HG03045 (cell line): ENCODE measurements around the gene DOCK4.
"Not testable (repeated sequence)": the region's sequence is repeated elsewhere in the genome, so short reads cannot be mapped to it uniquely, and the experiment has no call there.

Source experiments
- ATAC-seq: cut with Tn5 transposase; IDR thresholded peaks from one replicate; pipeline ENCODE4 v1.9.1; 2021; ENCODE audit warnings: mild to moderate bottlenecking, moderate library complexity; ENCODE audit not compliant: unreplicated experiment

The DOCK4 gene

GRCh38 chr7:111918461-111918860 is 287.7 kb downstream of the DOCK4 start:
- ATAC-seq = no peak

GRCh38 chr7:111917404-111917803 is 288.8 kb downstream of the DOCK4 start:
- ATAC-seq = not testable (repeated sequence)

GRCh38 chr7:111914291-111914690 is 291.9 kb downstream of the DOCK4 start:
- ATAC-seq = no peak

- ATAC-seq = no peak
Observed at GRCh38 chr7:111911166-111911961, 294.8 kb downstream of the DOCK4 start.

DNA sequence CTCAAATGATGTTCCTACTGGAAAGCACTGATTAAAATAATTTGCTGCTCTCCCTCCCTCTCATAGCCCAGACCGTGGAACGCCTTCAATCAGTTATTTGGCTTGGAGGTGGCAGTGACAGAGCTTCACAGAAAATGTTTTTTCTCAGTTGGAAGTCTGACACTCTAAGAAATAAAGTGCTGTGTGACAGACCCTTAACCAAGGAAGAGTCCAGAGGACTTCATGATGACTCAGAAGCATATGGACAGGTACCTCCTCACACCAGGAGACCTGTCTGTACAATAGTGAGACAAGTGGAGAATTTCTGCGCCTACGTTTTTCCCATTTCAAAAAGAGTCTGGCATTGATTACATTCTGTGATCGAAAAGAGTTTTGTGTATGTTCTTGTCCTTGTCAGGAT is 295.5 kb downstream of the DOCK4 start:
- no peak for ATAC-seq

GRCh38 chr7:111908673-111909072 is 297.5 kb downstream of the DOCK4 start:
- not testable (repeated sequence) for ATAC-seq

DNA sequence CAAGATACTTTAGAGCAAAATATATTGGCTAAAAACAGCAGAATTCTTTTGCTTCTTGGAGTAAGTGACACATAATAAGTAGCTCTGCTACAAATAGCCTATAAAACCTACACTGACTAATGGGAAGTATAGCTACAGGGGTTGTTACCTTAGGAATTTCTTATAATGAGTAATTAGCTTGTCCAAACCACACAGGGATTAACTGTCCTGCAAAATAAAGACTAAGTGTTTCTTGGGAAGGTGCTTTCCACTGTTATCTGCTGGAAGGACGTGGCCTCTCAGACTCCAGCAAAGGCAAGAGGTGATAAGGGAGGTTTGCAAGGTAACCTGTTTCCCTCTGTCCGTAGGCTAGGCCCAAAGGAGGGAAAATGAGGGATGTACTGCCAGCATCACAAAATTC is 302.4 kb downstream of the DOCK4 start:
- no peak for ATAC-seq

DNA sequence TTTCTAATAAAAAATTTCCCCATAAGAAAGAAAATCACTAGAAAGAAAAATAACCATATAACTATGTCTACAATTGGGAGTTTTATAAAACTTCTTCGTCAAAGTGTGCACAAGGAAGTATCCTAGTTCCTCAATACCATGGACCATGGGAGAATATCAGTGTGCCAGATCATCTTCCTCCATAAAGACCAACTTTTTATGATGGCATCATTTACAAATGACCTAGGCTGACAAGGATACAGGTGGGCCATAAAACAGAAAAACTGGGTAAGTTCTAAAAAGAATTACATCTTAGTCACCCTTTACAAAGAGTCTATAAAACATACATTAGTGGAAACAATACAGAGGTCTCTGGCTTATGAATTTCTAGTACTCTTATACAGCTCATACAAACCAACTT is 303.2 kb downstream of the DOCK4 start:
- no peak for ATAC-seq

DNA sequence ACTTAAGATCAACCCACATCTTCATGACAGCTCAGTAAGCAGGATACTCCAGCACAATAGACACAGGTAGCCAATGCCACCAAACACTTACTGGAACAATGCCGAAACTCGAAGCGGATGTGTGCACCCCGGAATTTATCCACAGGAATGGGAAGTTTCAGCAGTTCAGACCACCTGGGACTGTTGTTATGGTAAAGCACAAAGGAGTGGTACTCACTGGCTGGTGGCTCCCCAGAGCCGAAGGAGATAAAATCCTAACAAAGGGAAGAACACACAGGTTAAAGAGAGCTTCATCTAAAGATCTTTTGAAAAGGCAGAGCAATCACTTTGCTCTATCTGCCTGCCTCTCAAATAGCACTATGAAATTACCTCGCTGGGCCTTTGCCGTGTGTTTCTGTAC is 305.9 kb downstream of the DOCK4 start:
- ATAC-seq = no peak

DNA sequence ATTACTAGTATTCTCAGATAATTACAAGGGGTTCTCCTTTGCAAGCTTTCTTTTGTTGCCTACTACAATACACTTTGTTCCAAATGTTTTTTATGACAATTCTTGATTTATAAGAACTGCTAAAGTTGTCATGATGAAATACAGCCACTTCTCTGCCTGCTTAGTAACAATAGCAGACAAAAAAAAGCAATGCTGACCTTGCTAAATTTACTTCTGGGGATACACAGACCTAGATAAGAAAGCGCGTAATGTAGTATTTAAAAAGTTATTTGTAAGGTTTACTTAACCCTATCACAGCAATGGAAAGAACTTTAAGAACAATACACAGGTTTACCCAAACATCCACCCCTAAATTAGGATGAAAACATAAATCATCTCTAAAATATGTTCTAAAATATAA is 311.1 kb downstream of the DOCK4 start:
- no peak for ATAC-seq

DNA sequence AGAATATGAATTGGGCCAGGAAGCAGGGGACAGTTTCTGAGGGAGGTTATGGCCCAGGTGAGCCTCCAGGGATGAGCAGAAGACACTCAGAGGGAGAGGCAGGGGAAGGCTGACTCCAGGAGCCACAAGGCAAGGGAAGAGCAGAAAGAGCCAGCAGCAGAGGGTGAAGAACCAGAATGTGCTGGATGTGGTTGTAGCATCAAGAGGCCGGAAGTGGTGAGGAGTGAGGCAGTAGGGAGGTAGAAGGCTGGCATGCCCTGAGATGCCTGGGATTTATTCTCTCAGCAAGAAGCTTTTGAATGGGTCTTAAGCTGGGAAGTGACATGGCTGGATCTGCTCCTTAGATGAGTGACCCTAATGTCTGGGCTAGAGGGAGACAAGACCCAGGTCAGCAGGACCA is 311.7 kb downstream of the DOCK4 start:
- no peak for ATAC-seq

GRCh38 chr7:111893190-111893589 is 313.0 kb downstream of the DOCK4 start:
- no peak for ATAC-seq

DNA sequence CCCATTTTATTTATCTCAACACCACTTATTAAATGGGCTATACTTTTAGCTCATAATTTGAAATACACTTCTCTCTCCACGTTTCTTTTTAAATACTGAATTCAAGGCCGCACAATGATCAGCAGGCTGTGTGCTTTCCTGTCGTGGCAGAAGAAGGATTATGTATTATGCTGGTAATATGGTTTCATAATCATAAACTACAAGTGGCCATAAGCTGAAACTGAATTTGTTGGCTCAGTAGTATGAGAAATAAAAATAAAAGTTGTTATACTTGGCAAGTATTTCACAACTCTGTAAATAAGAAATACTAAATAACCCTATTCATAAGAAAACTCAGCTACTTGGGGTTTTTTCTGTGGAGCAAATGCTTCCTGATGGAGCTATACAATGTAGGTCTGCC is 313.6 kb downstream of the DOCK4 start:
- no peak for ATAC-seq

DNA sequence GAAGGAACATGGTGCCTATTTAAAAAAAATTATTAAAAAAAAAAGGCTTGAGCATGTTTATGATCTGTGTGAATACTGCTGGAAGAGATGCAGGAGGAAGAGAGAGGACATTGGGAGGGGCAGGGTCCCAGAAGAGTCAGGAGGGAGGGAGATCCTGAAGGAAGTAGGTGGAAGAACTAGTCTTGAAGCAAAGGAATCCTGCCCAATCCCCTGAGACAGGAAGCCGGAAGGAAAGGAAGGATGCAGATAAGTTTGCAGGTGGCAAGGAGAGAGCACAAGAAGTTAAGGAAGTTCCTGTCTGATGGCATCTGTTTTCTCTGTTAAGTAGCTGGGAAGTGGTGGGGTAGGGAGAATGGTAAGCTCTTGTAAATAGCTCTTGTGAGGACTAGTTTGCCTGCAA is 318.5 kb downstream of the DOCK4 start:
- ATAC-seq = no peak

GRCh38 chr7:111886233-111886632 is 320.0 kb downstream of the DOCK4 start:
- ATAC-seq = no peak

GRCh38 chr7:111883241-111883640 is 323.0 kb downstream of the DOCK4 start:
- no peak for ATAC-seq

- no peak for ATAC-seq
Observed at GRCh38 chr7:111878785-111879184, 327.4 kb downstream of the DOCK4 start.

GRCh38 chr7:111877931-111878330 is 328.3 kb downstream of the DOCK4 start:
- no peak for ATAC-seq

DNA sequence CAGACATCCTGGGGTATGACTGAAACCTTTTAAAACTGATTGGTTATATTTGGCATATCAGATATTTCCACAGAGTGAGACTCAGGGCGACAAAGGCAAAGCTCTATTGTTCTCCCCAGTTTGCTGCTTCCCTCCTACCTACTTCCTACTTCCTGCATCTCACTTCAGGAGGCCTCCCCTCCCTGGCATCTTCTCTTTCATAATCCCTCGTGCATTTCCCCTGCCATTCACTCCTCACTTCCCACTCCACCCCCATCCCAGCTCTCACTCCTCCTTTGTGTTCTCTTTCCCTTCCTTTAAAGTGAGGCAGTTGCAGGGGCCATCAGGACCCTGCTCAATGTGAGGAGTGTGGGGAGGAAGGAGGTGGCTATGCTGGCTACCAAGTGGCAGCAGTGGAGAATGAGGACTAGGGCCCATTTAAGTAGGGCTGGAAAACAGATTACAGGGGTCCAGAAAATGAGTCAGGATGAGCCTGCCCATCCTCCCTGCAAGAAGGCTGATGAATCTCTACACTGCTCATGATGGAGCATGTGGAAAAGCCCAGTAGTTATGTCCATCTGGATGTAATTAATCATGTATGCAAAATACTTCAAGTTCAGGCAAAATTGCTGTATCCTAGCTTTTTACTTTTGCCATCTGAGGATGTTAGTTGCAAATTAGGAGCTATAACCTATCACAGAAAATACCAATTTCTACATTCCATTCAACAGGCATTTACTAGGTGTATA is 332.1 kb downstream of the DOCK4 start:
- ATAC-seq = no peak

DNA sequence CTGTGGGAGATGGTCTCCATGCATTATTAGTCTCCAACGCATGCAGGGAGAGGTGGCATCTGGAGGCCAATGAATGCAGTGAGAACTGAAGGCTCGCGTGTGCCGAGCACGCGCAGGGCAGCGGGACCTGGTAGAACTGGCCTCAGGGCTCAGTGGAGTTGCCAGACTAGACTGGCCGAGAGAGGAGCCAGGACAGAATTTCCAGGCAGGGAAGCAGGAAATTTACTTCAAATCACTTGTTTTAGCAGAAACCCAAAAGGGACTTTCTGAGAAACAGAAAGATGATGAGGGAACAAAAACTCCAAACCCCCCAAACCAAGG is 332.9 kb downstream of the DOCK4 start:
- ATAC-seq = no peak

- ATAC-seq = no peak
Observed at GRCh38 chr7:111872450-111873325, 333.5 kb downstream of the DOCK4 start.

DNA sequence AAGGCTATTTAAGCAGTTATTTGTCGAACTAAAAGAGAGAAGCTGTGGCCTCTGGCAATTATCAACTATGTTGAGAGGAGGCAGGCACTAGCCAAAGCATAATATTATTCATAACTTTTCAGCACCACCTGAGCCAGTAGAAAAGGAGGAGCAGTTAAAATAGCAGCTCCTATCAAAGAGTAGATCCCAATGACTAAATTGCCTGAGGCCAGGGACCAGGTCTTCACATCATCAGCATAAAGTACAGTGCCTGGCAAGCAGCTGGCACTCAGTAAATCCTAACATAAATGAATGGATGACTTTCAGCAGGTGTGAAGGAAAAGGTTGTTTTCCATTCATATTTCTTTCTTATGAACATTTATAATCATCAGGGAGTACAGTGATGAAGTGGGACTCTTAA is 334.9 kb downstream of the DOCK4 start:
- no peak for ATAC-seq
